Measurements from ENCODE around the gene SYCE3.

SYCE3 gene

DNA sequence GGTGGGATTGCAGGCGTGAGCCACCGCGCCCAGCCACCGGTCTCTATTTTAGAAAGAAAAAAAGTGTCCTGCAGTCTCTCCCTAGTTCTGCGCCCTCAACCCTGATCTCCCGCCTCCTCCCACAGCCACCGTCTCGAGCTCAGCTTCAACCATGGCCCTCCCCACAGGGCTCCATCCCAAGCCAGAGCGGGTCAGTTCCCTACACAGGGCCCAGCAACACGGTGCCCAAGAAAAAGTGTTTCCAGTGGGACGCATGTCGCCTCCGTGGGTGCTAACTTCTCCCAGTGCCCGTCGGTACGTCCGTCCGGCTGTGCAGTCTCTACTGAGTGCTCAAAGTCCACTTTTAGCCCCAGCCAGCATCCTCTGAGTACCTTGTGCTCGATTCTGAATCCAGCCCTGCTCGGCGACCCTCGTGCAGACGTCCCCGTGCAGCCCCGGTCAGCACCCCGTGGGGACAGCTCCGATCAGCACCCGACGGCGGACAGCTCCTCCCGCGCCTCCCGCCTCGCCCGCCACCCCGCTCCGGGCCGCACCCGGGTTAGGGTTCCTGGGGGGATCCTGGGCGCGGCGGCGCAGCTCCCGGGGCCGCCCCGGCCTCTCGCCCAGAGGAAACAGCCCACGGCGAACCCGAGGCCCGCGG lies 37.2 kb upstream of the SYCE3 start:
- DNase-seq, result no peak

- no peak for DNase-seq
Measured at GRCh38 chr22:50597097-50597496, 34.4 kb upstream of the SYCE3 start.

DNA sequence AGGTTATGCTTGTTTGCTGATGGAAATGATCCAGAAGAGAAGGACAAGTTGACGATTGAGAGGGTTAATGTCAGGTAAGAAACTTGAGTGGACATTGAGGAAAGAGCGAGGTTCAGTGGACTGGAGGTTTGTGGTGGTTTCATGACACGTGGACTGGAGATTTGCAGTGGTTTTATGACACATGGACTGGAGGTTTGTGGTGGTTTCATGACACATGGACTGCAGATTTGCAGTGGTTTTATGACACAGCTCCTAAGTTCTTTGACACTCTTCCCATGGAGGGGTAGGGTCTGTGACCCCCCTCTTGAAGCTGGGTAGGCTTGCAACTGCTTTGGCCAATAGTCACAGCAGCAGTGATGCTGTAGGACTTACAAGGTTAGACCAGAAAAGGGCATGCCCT lies 32.5 kb upstream of the SYCE3 start:
- DNase-seq, result no peak

DNA sequence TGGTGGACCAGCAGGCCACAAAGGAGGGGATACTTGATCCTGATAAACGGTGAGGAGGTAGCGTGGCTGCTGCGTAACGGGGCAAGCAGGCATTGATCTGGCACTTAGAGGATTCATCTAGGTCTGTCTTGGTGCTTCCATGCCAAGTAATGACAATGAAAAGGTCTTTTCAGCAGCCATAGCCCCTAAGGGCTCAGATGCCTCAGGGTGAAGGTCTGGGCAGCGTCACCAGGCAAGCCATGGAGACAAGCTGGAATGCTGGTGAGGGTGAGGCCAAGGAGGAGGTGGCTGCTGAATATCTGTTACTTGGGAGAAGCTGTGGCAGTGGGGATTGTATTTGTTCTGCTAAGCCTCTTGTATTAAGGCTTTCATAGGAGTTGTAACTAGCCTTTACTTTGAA lies 24.7 kb upstream of the SYCE3 start:
- no peak for DNase-seq

- DNase-seq, result no peak
Measured at GRCh38 chr22:50586416-50586815, 23.7 kb upstream of the SYCE3 start.

- no peak for DNase-seq
Measured at GRCh38 chr22:50585781-50586180, 23.1 kb upstream of the SYCE3 start.

DNA sequence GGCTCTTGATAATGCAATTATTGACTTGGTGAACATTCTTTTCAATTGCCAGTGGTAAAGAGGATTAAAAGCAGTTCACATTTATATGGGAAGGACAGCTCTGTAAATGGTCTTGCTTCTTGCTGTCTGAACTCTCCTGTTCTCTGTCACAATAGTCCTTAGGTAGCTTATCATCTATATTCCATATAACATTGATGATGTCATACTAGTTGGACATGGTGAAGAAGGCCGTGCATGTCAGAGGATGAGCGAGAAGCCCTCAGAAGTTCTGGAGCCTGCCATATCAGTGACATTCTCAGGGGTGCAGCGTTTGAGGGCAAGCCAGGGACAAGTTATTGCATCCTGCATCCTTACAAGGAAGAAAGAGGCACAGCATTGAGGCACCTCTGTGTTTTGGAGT lies 22.5 kb upstream of the SYCE3 start:
- DNase-seq, result no peak

DNA sequence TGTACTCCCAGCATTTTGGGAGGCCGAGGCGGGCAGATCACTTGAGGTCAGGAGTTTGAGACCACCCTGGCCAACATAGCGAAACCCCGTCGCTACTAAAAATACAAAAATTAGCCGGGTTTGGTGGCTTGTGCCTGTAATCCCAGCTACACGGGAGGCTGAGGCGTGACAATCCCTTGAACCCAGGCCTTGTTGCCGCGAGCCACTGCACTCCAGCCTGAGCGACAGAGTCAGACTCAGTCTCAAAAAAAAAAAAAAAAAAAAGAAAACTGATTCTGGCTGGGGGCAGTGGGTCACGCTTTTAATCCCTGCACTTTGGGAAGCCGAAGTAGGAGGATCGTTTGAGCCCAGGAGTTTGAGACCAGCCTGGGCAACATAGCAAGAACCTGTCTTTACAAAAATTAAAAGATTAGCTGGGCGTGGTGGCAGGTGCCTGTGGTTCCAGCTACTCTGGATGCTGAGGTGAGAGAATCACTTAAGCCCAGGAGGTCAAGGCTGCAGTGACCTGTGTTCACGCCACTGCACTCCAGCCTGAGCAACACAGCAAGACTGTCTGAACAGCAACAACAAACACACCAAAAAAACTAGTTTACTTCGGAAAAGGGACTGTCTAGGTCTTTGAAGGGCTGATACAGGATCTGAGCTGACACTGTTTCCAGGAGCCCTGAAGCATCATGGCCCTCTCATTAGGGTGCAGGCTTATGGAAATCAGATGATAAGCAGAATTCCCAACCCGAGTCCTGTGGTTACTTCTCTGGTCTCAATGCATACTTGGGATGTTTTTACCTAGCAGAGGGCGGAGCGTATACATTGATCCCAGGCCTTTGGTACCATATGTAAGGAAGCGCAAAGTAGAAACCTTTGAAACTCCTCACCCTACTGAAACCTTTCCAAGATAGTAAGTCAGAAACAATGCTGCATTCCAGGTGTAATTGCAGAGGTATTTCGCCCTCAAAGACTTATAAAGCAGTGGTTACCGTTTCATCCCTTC lies 21.7 kb upstream of the SYCE3 start:
- DNase-seq, result no peak

- no peak for DNase-seq
Measured at GRCh38 chr22:50583294-50583861, 20.7 kb upstream of the SYCE3 start.

- peak; percentile 97 for DNase-seq
Measured at GRCh38 chr22:50582493-50583293, 20.0 kb upstream of the SYCE3 start, which contains the start of gene CHKB. Gene CHKB, minus strand, starts transcription at chr22:50582849. Its CDS starts 68 bp downstream, at chr22:50582781.

DNA sequence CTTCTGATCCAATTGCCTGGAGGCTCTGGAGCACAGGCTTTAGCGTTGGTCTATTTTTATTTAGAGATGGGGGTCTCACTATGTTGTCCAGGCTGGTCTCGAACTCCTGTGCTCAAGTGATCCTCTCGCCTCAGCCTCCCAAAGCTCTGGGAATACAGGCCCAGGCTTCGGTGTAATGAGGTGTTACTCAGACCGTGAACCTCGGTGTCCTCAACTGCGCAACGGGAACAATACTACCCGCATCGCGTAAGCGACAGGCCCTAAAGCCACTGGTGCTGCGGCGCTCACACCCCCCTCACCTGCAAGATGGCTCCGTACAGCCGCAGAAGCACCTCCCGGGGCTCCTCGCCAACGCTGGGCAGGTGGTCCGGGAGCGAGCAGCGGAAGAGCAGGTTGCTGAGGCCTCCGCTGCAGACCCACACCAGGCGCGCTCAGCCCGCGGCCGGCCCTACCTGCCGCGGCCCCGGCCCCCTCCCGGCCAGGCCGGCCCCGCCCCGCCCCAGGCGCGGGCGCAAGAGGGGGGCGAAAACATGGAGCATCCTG lies 19.3 kb upstream of the SYCE3 start:
- DNase-seq, result no peak

GRCh38 chr22:50581031-50581949 lies 18.6 kb upstream of the SYCE3 start:
- no peak for DNase-seq

DNA sequence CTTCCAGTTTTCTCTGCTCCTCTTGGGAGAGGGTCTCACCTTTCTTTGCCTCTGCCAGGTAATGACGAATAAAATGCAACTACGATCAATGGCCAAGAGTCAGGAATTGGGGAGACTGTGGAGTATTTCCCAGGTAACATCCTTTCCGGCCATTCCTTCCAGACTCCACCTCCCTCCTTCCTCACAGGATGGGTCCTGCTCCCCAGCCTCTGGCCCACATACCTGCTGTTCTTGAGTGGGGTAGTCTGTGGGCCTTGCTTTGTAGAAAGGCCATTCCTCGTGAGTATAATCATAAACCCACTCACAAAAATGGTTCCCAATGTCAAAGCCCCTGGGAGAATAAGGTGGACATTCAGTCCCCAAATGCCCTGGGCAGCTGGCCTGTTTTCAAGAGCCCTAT lies 17.0 kb upstream of the SYCE3 start:
- DNase-seq, result no peak

- DNase-seq, result no peak
Measured at GRCh38 chr22:50578776-50579310, 16.1 kb upstream of the SYCE3 start.

- DNase-seq, result no peak
Measured at GRCh38 chr22:50577987-50578775, 15.5 kb upstream of the SYCE3 start, which contains the start of gene CPT1B. Gene CPT1B, minus strand, starts transcription at chr22:50578427. Its CDS starts 512 bp downstream, at chr22:50577915.

- no peak for DNase-seq
Measured at GRCh38 chr22:50577697-50577986, 14.9 kb upstream of the SYCE3 start.

GRCh38 chr22:50576806-50577696 lies 14.3 kb upstream of the SYCE3 start:
- no peak for DNase-seq

- DNase-seq, result peak; percentile 2
Measured at GRCh38 chr22:50576070-50576469, 13.4 kb upstream of the SYCE3 start.

GRCh38 chr22:50575426-50575941 lies 12.8 kb upstream of the SYCE3 start:
- DNase-seq, result no peak
